ENCODE data around the gene PPARD. TPM values are rescaled to one million over a fixed set of nuclear protein-coding genes. Genes with fewer than 3 reads are reported as not detected.
A peak's percentile ranks its signal among the peaks of the same experiment; 100 is the strongest.
"Not testable (repeated sequence)": the region's sequence is repeated elsewhere in the genome, so short reads cannot be mapped to it uniquely, and the experiment has no call there.

The PPARD gene
- total RNA-seq, 1 donor from 2014 or later, result 19.0 TPM

- no peaks in the 10 kb centered on the region for H3K9me3 Mint-ChIP-seq
- H3K27me3 Mint-ChIP-seq, result no peaks in the 10 kb centered on the region
- DNase-seq, result no peak
- H3K4me1 Mint-ChIP-seq, result peaks cover 14% of the 10 kb centered on the region
- H3K36me3 Mint-ChIP-seq (ENCODE audit: low read depth), result peaks cover 71% of the 10 kb centered on the region
- no peak overlapping the region for H3K4me3 Mint-ChIP-seq
- no peak overlapping the region for H3K27ac Mint-ChIP-seq
- intact Hi-C loops (cut with micrococcal nuclease), result no loop called here
Observed at GRCh38 chr6:35320031-35320410, 22.3 kb upstream of the PPARD start.

- Mint-ChIP-seq H3K9me3 (no peaks in the 10 kb centered on the region), H3K4me1 (peaks cover 10% of the 10 kb centered on the region), H3K27me3 (no peaks in the 10 kb centered on the region), H3K27ac (no peak overlapping the region), H3K36me3 (ENCODE audit: low read depth) (peaks cover 66% of the 10 kb centered on the region), H3K4me3 (no peak overlapping the region)
- intact Hi-C loops (cut with micrococcal nuclease), result no loop called here
- DNase-seq, result no peak
Observed at GRCh38 chr6:35321091-35321490, 21.3 kb upstream of the PPARD start.

GRCh38 chr6:35327349-35328027, 14.9 kb upstream of the PPARD start:
- Mint-ChIP-seq H3K4me3 (no peak overlapping the region), H3K27ac (peak overlapping the region; percentile 23), H3K27me3 (no peaks in the 10 kb centered on the region), H3K36me3 (ENCODE audit: low read depth) (peaks cover 30% of the 10 kb centered on the region), H3K9me3 (no peaks in the 10 kb centered on the region), H3K4me1 (peaks cover 17% of the 10 kb centered on the region)
- intact Hi-C loops (cut with micrococcal nuclease), result loop anchor here (1.0 to 2.0 kb wide), 3 partner anchors 17 to 30 kb away; partner anchors contain the start of gene DEF6
- DNase-seq, result peak; percentile 92

GRCh38 chr6:35328108-35328723, 14.1 kb upstream of the PPARD start:
- Mint-ChIP-seq H3K9me3 (peaks cover 5% of the 10 kb centered on the region), H3K36me3 (ENCODE audit: low read depth) (peaks cover 34% of the 10 kb centered on the region), H3K4me3 (no peak overlapping the region), H3K27ac (peak overlapping the region; percentile 6), H3K4me1 (peaks cover 17% of the 10 kb centered on the region), H3K27me3 (no peaks in the 10 kb centered on the region)
- intact Hi-C loops (cut with micrococcal nuclease), result no loop called here
- DNase-seq, result no peak

- H3K27ac Mint-ChIP-seq; H3K27me3 Mint-ChIP-seq; H3K4me3 Mint-ChIP-seq; H3K9me3 Mint-ChIP-seq; DNase-seq; intact Hi-C loops (cut with micrococcal nuclease): not testable (repeated sequence)
- Mint-ChIP-seq H3K4me1 (peaks cover 17% of the 10 kb centered on the region), H3K36me3 (ENCODE audit: low read depth) (peaks cover 31% of the 10 kb centered on the region)
Observed at GRCh38 chr6:35328965-35329364, 13.4 kb upstream of the PPARD start.

- H3K27ac Mint-ChIP-seq, result no peak overlapping the region
- H3K27me3 Mint-ChIP-seq, result peaks cover 13% of the 10 kb centered on the region
- peaks cover 33% of the 10 kb centered on the region for H3K36me3 Mint-ChIP-seq (ENCODE audit: low read depth)
- intact Hi-C loops (cut with micrococcal nuclease), result no loop called here
- DNase-seq, result no peak
- no peak overlapping the region for H3K4me3 Mint-ChIP-seq
- peaks cover 19% of the 10 kb centered on the region for H3K4me1 Mint-ChIP-seq
- H3K9me3 Mint-ChIP-seq, result peaks cover 15% of the 10 kb centered on the region
Observed at GRCh38 chr6:35330541-35331119, 11.7 kb upstream of the PPARD start.

GRCh38 chr6:35332074-35332887, 10.1 kb upstream of the PPARD start:
- H3K27ac Mint-ChIP-seq; H3K4me3 Mint-ChIP-seq; intact Hi-C loops (cut with micrococcal nuclease): not testable (repeated sequence)
- peak; percentile 81 for DNase-seq
- Mint-ChIP-seq H3K4me1 (peaks cover 21% of the 10 kb centered on the region), H3K9me3 (peaks cover 19% of the 10 kb centered on the region), H3K27me3 (peaks cover 18% of the 10 kb centered on the region), H3K36me3 (ENCODE audit: low read depth) (peaks cover 36% of the 10 kb centered on the region)

GRCh38 chr6:35341557-35341956, 801 bp upstream of the PPARD start:
- Mint-ChIP-seq H3K9me3 (peaks cover 4% of the 10 kb centered on the region), H3K36me3 (ENCODE audit: low read depth) (peaks cover 23% of the 10 kb centered on the region), H3K27ac (no peak overlapping the region), H3K4me1 (peaks cover 46% of the 10 kb centered on the region), H3K27me3 (peaks cover 7% of the 10 kb centered on the region), H3K4me3 (no peak overlapping the region)
- intact Hi-C loops (cut with micrococcal nuclease), result no loop called here
- no peak for DNase-seq

- peak overlapping the region; percentile 96 for H3K4me3 Mint-ChIP-seq
- peaks cover 30% of the 10 kb centered on the region for H3K36me3 Mint-ChIP-seq (ENCODE audit: low read depth)
- peak overlapping the region; percentile 81 for H3K27ac Mint-ChIP-seq
- DNase-seq, result peak; percentile 69
- intact Hi-C loops (cut with micrococcal nuclease), result loop anchor here (2.0 kb wide), 1 partner anchor 72 kb away; no protein-coding TSS in a partner anchor
- H3K4me1 Mint-ChIP-seq, result peaks cover 41% of the 10 kb centered on the region
- no peaks in the 10 kb centered on the region for H3K27me3 Mint-ChIP-seq
- H3K9me3 Mint-ChIP-seq, result no peaks in the 10 kb centered on the region
Observed at GRCh38 chr6:35343092-35343834, 905 bp downstream of the PPARD start.

- H3K9me3 Mint-ChIP-seq, result no peaks in the 10 kb centered on the region
- intact Hi-C loops (cut with micrococcal nuclease), result loop anchor here (2.0 kb wide), 1 partner anchor 71 kb away; no protein-coding TSS in a partner anchor
- H3K27me3 Mint-ChIP-seq, result no peaks in the 10 kb centered on the region
- H3K27ac Mint-ChIP-seq, result no peak overlapping the region
- H3K4me3 Mint-ChIP-seq, result peak overlapping the region; percentile 96
- DNase-seq, result no peak
- peaks cover 35% of the 10 kb centered on the region for H3K36me3 Mint-ChIP-seq (ENCODE audit: low read depth)
- H3K4me1 Mint-ChIP-seq, result peaks cover 45% of the 10 kb centered on the region
Observed at GRCh38 chr6:35343835-35344550, 1.6 kb downstream of the PPARD start.

GRCh38 chr6:35351422-35351821, 9.1 kb downstream of the PPARD start:
- Mint-ChIP-seq H3K9me3 (no peaks in the 10 kb centered on the region), H3K36me3 (ENCODE audit: low read depth) (peaks cover 66% of the 10 kb centered on the region), H3K27me3 (no peaks in the 10 kb centered on the region), H3K27ac (no peak overlapping the region), H3K4me3 (no peak overlapping the region), H3K4me1 (peaks cover 16% of the 10 kb centered on the region)
- DNase-seq, result no peak
- intact Hi-C loops (cut with micrococcal nuclease), result no loop called here

GRCh38 chr6:35352735-35353134, 10.4 kb downstream of the PPARD start:
- H3K27ac Mint-ChIP-seq, result no peak overlapping the region
- H3K27me3 Mint-ChIP-seq, result no peaks in the 10 kb centered on the region
- H3K9me3 Mint-ChIP-seq, result no peaks in the 10 kb centered on the region
- no peak for DNase-seq
- H3K4me1 Mint-ChIP-seq, result peaks cover 13% of the 10 kb centered on the region
- intact Hi-C loops (cut with micrococcal nuclease), result no loop called here
- H3K36me3 Mint-ChIP-seq (ENCODE audit: low read depth), result peaks cover 69% of the 10 kb centered on the region
- H3K4me3 Mint-ChIP-seq, result no peak overlapping the region
